Umbilical cord (tissue), 2 donors: ENCODE results near the gene DISC1. TPM values are rescaled to one million over a fixed set of nuclear protein-coding genes. Genes with fewer than 3 reads are reported as not detected.

Experiments used
- DNase-seq: peaks from one replicate; pipeline ENCODE4 v3.0.0-alpha.2; 2015; ENCODE audit warnings: low spot score
- total RNA-seq: library from RNA; depleted of rRNA; stranded (reverse); fragments of >200 nt; gene quantifications from one replicate; pipeline ENCODE4 v1.2.3, GENCODE V29; 2014; ENCODE audit warnings: low replicate concordance; ENCODE audit not compliant: insufficient read depth

DISC1 gene
- total RNA-seq, 1 donor from 2014 or later: 17.3 TPM

DNA sequence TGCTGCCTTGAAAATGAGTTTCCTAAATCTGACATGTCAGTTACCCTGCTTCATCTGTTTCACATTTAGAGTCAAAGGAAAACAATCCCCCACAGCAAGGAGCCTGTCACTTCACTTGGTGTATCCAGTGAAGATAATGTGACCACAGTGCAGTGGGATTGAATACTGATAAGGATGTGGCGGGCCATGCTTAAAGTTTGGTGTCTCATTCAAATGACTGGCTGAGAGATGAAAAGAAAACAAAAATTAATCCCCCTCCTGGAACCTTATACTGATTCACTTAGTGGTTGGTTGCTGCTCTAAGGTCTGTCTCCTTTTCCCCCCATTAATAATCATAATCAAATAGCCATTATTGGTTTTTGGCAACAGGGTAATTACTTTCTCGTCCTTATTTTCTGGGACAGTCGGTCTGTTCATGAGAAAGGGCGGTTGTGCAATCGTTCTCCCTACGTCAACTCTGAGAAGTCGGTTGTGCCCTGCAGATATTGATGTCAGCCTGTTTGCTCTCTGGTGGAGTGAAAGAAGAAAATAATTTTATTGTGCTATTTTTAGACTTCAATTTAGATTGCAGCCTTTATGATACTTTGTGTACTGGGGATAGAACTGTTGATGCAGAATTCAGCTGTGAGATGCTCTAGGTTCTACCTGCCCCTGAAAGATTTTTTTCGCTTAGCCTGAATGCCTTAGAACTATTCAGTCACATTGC, 360.2 kb downstream of the DISC1 start:
- no peak for DNase-seq

GRCh38 chr1:231990388-231990787, 363.8 kb downstream of the DISC1 start:
- DNase-seq: no peak

DNA sequence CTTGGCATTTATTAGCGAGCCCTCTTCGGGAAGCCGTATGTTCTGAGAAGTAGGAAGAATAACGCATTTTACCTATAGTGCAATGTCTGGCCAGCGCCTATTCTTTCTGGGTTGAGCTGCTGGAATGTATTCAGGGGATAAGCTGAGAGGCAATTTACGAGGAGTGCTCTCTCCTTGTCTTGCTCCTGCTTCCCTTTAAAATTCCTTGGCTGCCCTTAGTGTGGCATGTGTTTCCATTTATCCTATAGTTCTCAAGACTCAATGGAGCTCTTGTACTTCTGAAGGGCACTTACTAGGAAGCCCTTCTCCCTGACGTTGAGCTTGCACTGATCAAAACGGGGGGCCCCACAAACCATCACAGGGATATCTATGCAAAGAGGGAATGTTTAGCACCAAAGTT, 364.6 kb downstream of the DISC1 start:
- DNase-seq: no peak

GRCh38 chr1:231993968-231994455, 367.4 kb downstream of the DISC1 start:
- no peak for DNase-seq

DNA sequence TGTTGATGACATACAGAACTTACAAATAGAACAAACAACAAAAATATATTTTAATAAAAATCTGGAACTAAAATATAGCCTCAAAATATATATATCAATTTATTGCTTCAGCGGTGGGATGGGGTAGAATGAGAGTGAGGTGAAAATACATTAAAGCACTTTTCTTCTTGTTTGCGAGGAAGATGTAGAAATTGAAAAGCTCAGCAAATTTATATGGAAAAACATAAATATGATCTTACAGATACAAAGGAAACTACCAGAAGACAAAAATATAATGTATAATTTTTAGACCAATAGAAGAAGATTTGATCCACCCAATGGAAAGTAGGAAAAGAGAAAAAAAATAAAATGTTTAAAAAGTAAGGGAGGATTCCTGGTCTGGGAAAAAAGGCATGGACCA, 372.2 kb downstream of the DISC1 start:
- no peak for DNase-seq

DNA sequence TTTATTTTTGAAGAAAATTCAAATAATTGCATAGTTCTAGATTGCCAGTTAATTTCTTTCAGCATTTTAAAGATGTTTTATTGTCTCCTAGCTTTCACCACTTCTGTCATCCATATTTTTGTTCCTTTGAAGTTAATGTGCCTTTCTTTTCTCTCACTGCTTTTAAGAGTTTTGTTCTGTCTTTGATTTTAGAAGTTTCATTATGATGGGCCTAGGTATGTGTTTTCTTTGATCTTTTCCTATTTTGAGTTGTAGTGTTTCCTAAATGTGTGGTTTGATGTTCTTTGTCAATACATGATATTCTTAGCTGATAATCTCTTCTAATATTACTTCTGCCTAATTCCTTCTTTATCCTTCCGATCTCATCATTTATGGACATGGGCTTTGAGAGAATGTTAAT, 378.7 kb downstream of the DISC1 start:
- DNase-seq: no peak

GRCh38 chr1:232009741-232010140, 383.2 kb downstream of the DISC1 start:
- DNase-seq: no peak

DNA sequence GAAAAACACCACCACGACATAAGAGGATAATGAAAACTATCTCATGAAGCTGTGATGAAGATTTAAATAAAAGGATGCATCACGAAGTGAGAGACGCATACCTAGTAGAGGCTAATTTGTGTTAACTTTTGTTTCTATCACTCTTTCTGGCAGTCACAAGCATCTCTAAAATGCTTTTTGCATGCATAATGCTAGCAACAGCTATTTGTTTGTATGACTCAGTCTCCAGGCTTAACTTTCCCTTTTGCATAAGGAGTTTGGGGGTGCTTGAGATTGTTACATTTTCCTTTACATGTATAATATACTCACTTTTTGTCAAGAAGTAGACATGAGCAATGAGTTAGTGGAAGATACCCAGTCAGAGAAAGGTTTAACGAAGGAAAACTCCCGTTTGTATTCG, 385.4 kb downstream of the DISC1 start:
- peak; percentile 57 for DNase-seq

DNA sequence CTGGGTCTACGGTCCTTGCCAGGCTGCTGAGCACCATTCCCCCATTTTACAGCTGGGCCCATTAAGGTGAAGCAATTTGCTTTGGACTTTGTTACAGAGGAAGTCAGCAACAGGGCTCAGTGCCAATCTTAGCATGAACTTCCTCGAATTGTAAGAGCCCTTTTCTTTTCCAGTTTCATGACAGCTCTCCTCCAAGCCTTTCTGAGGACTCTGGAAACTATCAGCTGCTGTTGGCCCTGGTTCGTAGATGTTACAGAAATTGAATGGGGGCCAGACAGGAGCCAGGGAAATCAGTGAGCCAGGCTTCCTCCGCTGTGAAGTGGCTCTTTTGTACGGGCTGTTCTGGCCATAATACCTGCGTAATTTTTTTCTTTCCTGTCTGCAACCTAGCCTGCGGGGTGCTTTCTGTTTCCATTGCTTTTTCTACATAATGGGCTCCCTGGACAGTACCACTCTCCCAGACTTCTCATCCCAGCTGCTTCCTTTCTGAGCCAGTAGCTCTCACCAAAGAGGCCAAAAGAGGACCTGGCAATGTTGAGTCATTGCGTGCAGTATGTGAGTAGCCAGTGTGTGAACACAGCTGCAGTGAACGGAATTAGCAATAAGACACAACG, 386.3 kb downstream of the DISC1 start:
- DNase-seq: peak; percentile 85

DNA sequence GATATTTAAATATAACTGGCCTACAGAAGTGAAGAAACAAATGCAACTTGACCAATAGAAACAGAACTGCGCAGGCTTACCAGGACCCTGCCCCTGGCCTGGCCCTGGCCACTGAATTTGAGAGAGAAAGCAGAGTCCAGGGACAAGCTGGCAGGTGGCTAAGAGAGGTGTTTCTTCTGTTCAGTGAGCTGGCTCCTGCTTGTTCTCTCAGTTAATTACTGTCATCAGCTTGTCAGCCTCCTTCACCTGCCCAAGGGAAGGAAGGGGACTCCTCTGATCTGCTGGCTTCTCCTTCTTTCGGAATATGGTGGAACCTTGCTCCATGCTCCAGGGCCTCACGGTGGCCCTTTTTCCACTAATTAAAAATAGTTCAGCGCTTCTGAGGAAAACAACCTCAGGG, 388.4 kb downstream of the DISC1 start:
- DNase-seq: no peak

DNA sequence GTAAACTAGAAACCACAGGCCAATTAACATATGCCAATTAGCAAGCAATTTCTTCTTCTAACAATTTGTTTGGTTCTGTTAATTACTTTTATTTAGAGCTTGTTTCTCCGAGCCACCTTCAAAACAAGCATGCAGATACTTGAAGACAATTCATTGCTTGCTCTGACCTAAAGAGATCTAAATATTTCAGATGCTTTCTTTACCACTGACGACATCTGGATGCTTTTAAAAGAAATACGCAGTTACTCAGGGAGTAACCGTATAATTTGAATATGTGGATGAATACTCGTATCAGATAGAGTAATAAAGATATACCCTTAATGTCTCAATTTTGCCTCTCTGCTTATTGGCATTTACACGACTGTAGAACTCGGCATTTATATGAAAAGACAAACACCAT, 390.0 kb downstream of the DISC1 start:
- DNase-seq: peak; percentile 74

DNA sequence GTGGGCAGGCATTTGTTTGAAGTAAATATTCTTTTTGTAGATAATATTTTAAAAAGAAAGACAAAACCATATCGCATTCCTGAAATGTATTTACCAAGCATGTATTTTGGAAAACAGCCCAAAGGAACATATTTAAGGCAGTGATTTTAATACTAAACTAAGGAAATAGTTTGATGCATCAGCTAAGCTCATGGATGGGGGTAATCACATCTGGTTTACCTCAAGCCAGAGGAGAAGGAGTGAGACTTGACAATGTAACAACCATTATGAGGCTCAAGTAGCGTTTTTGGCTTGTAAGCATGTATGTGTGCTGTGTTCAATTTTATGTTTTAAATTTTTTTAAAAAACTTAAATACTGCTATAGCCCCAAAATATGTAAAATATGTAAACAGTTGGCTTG, 390.5 kb downstream of the DISC1 start:
- peak; percentile 81 for DNase-seq

DNA sequence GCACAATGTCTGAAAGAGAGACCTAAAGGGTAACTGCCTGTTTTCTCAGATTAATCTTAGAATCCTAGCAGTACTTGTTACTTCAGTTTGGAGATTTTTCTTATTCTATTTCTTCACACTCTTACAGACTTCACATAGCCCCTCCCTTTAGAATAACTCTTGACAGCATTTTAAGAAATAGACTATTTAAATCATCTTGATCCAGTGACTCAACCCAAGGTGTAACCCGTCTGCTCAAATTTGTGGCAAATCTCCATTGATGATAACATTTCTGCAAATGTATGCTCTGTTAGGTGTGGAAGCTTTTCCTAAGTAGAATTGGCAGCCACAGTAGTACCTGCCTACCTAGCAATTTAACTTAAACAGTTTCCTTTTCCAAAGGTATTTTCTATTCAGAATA, 391.2 kb downstream of the DISC1 start:
- no peak for DNase-seq

- peak; percentile 34 for DNase-seq
Observed at GRCh38 chr1:232018231-232019025, 391.8 kb downstream of the DISC1 start.

DNA sequence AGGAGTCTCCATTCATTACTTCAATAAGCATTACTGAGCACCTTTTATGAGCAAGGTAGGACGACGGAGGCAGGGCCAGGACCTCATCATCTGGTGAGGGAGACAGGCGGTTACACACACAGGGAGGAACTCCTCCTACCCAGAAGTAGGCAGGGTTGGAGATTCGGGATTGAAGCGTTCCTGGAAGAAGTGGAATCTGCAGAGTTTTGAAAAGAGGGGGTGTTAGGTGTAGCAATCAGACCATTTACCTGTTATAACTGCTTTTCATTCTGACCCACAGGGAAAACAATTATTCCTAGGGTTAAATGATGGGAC, 392.4 kb downstream of the DISC1 start:
- no peak for DNase-seq

DNA sequence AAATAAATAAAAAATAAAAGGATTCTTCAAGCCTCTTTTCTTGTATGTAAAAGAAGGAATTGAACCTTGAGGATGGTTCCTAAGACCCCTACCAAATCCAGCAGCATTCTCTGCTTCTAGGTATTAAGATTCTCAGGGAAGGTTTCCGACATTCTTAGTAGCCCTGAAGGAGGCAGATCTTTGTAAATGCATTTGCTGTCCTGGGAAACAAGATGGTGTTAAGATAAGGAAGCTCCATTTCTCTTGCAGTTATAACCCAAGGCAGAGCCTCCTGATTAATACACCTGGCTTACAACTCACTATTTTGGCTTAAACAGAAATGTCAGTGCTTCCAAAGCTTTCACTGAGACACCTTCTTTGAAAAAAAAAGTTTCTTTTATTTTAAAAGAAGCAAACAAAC, 393.8 kb downstream of the DISC1 start:
- no peak for DNase-seq

GRCh38 chr1:232029315-232029714, 402.7 kb downstream of the DISC1 start:
- DNase-seq: no peak

- no peak for DNase-seq
Observed at GRCh38 chr1:232031156-232031555, 404.6 kb downstream of the DISC1 start.

DNA sequence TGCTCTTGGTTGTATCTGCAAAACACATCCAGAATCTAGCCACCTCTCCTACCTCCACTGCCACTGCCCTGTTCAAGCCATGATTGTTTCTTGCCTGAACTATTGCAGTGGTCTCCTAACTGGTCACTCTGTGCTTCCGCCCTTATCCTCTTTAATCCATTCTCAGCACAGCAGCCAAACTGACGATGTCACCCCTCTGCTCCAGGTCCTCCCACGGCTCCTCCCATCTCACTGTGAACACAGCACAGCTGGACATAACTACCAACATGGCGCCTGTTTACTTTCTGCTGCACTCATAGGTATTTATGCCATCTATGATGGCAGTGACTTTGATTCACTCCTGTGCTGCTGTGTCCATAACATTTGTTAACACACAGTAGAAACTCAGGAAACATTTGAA, 406.7 kb downstream of the DISC1 start:
- no peak for DNase-seq

GRCh38 chr1:232034556-232034955, 408.0 kb downstream of the DISC1 start:
- no peak for DNase-seq

GRCh38 chr1:232036181-232036933, 409.8 kb downstream of the DISC1 start:
- DNase-seq: no peak

GRCh38 chr1:232037774-232038388, 411.3 kb downstream of the DISC1 start:
- no peak for DNase-seq
